ENCODE results near the gene RASL10B.

- TF ChIP-seq CTCF (IDR thresholded peaks at IDR 0.05 in 4 of 5, conservative IDR thresholded peaks at IDR 0.05 in 1 of 5) (no peak), POLR2A (IDR thresholded peaks at IDR 0.05) (no peak)
Measured at GRCh38 chr17:35768797-35769196, 37.4 kb downstream of the RASL10B start.

Data from gastrocnemius medialis (tissue), 4 donors.